ENCODE data around the gene ZNF605.

DNA sequence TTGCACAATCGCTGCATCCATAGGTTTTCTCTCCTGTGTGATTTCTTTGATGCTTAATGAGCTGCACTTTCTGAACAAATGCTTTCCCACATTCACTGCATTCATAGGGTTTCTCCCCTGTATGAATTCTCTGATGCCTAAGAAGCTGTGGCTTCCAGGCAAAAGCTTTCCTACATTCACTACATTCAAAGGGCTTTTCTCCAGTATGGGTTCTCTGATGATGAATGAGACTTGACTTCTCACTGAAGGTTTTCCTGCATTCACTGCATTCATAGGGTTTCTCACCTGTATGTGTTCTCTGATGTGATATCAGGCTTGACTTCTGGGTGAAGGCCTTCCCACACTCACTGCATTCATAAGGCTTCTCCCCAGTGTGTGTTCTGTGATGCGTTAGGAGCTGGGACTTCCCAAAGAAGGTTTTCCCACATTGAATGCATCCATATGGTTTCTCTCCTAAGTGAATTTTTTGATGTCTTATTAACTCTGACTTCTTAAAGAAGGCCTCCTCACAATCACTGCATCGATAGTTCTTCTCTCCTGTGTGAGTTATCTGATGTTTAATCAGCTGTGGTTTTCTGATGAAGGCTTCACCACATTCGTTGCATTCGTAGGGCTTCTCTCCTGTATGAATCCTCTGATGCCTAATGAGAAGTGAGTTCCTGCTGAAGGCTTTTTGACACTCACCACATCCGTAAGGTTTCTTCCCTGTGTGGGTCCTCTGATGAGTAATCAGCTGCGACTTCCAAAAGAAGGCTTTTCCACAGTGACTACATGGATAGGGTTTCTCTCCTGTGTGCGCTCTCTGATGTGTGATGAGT lies 30.3 kb downstream of the ZNF605 start:
- TF ChIP-seq EZH2 (optimal IDR thresholded peaks at IDR 0.05; ENCODE audit: low read depth, low read length) (no peak), CTCF (IDR thresholded peaks at IDR 0.05; ENCODE audit: low read length) (no peak), EZH2phosphoT487 (IDR thresholded peaks at IDR 0.05; ENCODE audit: low read length) (no peak)

All from MM.1S (cell line).